Measurements from ENCODE around the gene LRCH4.

LRCH4 gene

GRCh38 chr7:100604976-100605911, 19.3 kb upstream of the LRCH4 start:
- DNase-seq (ENCODE audit: low read depth) = no peak

- DNase-seq (ENCODE audit: low read depth) = peak; percentile 71
These were observed 18.4 kb upstream of the LRCH4 start for GRCh38 chr7:100604028-100604975.

- no peak for DNase-seq (ENCODE audit: low read depth)
These were observed 17.7 kb upstream of the LRCH4 start for GRCh38 chr7:100603726-100604027.

GRCh38 chr7:100602889-100603725, 17.2 kb upstream of the LRCH4 start:
- DNase-seq (ENCODE audit: low read depth) = no peak

GRCh38 chr7:100600730-100601038, 14.8 kb upstream of the LRCH4 start:
- no peak for DNase-seq (ENCODE audit: low read depth)

GRCh38 chr7:100599911-100600729, 14.2 kb upstream of the LRCH4 start:
- DNase-seq (ENCODE audit: low read depth) = no peak

- DNase-seq (ENCODE audit: low read depth) = no peak
These were observed 12.5 kb upstream of the LRCH4 start for GRCh38 chr7:100598425-100598824.

- DNase-seq (ENCODE audit: low read depth) = no peak
These were observed 9.3 kb upstream of the LRCH4 start for GRCh38 chr7:100595188-100595587.

GRCh38 chr7:100591596-100591995, 5.7 kb upstream of the LRCH4 start:
- no peak for DNase-seq (ENCODE audit: low read depth)

GRCh38 chr7:100590077-100590737, 4.3 kb upstream of the LRCH4 start:
- no peak for DNase-seq (ENCODE audit: low read depth)

- DNase-seq (ENCODE audit: low read depth) = no peak
These were observed 3.5 kb upstream of the LRCH4 start for GRCh38 chr7:100589341-100589947.

GRCh38 chr7:100588438-100588837, 2.5 kb upstream of the LRCH4 start:
- DNase-seq (ENCODE audit: low read depth) = no peak

GRCh38 chr7:100586266-100587025, 517 bp upstream of the LRCH4 start, which contains the start of gene FBXO24:
FBXO24 (plus strand) TSS chr7:100586328; CDS start chr7:100586626, 298 bp downstream.
- DNase-seq (ENCODE audit: low read depth) = peak; percentile 99

GRCh38 chr7:100584683-100585510, 1.0 kb downstream of the LRCH4 start:
- no peak for DNase-seq (ENCODE audit: low read depth)

GRCh38 chr7:100584054-100584682, 1.8 kb downstream of the LRCH4 start:
- no peak for DNase-seq (ENCODE audit: low read depth)

GRCh38 chr7:100583132-100584053, 2.5 kb downstream of the LRCH4 start:
- peak; percentile 40 for DNase-seq (ENCODE audit: low read depth)

GRCh38 chr7:100582650-100583049, 3.3 kb downstream of the LRCH4 start:
- no peak for DNase-seq (ENCODE audit: low read depth)
